Stomach (tissue), 9 donors: Measurements from ENCODE around the gene GPC6. TPM values are rescaled to one million over a fixed set of nuclear protein-coding genes. Genes with fewer than 3 reads are reported as not detected.

Experiments
- DNase-seq, 2 donors: peaks; one replicate each; pipeline versions ENCODE4 v3.0.0 to v3.0.0-alpha.2; 2013 to 2019
- H3K27ac ChIP-seq, 5 donors: fragments of 200-600 bp in 4 of 5; sonication (generic) in 4 of 5; one replicate each; pipeline ENCODE4 v1.5.1; 2013 to 2019; ENCODE audit warnings: mild to moderate bottlenecking in 1 of 5, moderate library complexity in 1 of 5
- H3K27me3 ChIP-seq, 3 donors: fragments of 200-600 bp; sonication (generic); one replicate each; pipeline ENCODE4 v1.5.1; 2017 to 2019; ENCODE audit warnings: mixed run types in 1 of 3
- H3K36me3 ChIP-seq, 4 donors: fragments of 200-600 bp; sonication (generic); 1 replicate in 3 of 4; 2 replicates in 1 of 4; pipeline ENCODE4 v1.5.1; 2016 to 2019
- H3K4me1 ChIP-seq, 4 donors: fragments of 200-600 bp; sonication (generic); one replicate each; pipeline ENCODE4 v1.5.1; 2016 to 2019
- H3K4me3 ChIP-seq, 4 donors: fragments of 200-600 bp; sonication (generic) in 3 of 4; one replicate each; pipeline ENCODE4 v1.5.1; 2016 to 2019; ENCODE audit warnings: mild to moderate bottlenecking in 1 of 4
- H3K9me3 ChIP-seq, 4 donors: fragments of 200-600 bp; sonication (generic); one replicate each; pipeline ENCODE4 v1.5.1; 2016 to 2019
- CTCF ChIP-seq, 7 experiments: fragments of 450-650 bp in 4 of 7; fragments of 200-600 bp in 3 of 7; sonication (generic) in 3 of 7; IDR thresholded peaks; one replicate each; pipeline ENCODE4 v1.5.1; 2016 to 2019; ENCODE audit warnings: antibody characterized with exemption in 7 of 7, control low read depth in 2 of 7, mild to moderate bottlenecking in 1 of 7
- EP300 ChIP-seq: sonication (generic); formaldehyde crosslinking; IDR thresholded peaks from one replicate; pipeline ENCODE4 v1.6.1; 2017; ENCODE audit warnings: antibody characterized with exemption
- POLR2A ChIP-seq, 4 donors: fragments of 450-650 bp; IDR thresholded peaks; one replicate each; pipeline ENCODE4 v1.6.1; 2016; ENCODE audit warnings: antibody characterized with exemption in 4 of 4, control low read depth in 2 of 4, mild to moderate bottlenecking in 1 of 4, moderate library complexity in 1 of 4
- POLR2AphosphoS5 ChIP-seq, 3 donors: sonication (generic); formaldehyde crosslinking; IDR thresholded peaks; one replicate each; pipeline ENCODE4 v1.6.1; 2016; ENCODE audit warnings: antibody characterized with exemption in 3 of 3
- WGBS, 5 donors: extraction: QIAGEN DNeasy Blood & Tissue Kit in 3 of 5; methylation state at CpG; one replicate each; pipeline versions ENCODE4 v1.1.5 to v1.1.7; 2013 to 2018; 5-methylcytosine and 5-hydroxymethylcytosine counted together
- intact Hi-C: fragments of 100-400 bp; cut with DNase I; formaldehyde crosslinking; loops from one replicate; pipeline ENCODE4 v1.15.1; 2023; ENCODE audit warnings: low total_unique reads
- polyA plus RNA-seq, 3 donors: library from polyadenylated mRNA; stranded (reverse); fragments of 200-250 nt; gene quantifications; one replicate each; pipeline ENCODE4 v1.2.3, GENCODE V29; 2013
- total RNA-seq, 5 donors: library from RNA; depleted of rRNA; stranded (reverse); fragments of >200 nt; gene quantifications; one replicate each; pipeline versions ENCODE4 v1.1.0 to v1.2.3, GENCODE V29; 2014 to 2016
- donor health status: healthy with polysubstance abuse.
- donor health status: Bipolar disorder and iron deficiency.
- donor health status: healthy.

The GPC6 gene
- total and polyA plus RNA-seq, 8 donors, result 0.70 to 52.7 (median 5.6) TPM

- Histone ChIP-seq H3K9me3 (peaks cover 0 to 10% (median 0%) of the 10 kb centered on the region in 4 donors), H3K4me1 (no peaks in the 10 kb centered on the region), H3K4me3 (no peak overlapping the region), H3K27ac (no peak overlapping the region), H3K36me3 (no peaks in the 10 kb centered on the region), H3K27me3 (no peaks in the 10 kb centered on the region)
- TF ChIP-seq CTCF (IDR thresholded peaks at IDR 0.05), result no peak
- TF ChIP-seq POLR2A (IDR thresholded peaks at IDR 0.05), result no peak
- TF ChIP-seq POLR2AphosphoS5 (IDR thresholded peaks at IDR 0.05), result no peak
- TF ChIP-seq EP300, result no peak
- no peak for DNase-seq
- WGBS, 5 donors, result 48 to 67% (median 56%) methylated on average over 3 of the region's 3 CpGs
- intact Hi-C loops, result no loop called here
These were observed 117.6 kb downstream of the GPC6 start for GRCh38 chr13:93344048-93344705.

- intact Hi-C loops, result no loop called here
- no peak for DNase-seq
- no peaks in the 10 kb centered on the region for H3K4me1 ChIP-seq
- TF ChIP-seq POLR2AphosphoS5 (IDR thresholded peaks at IDR 0.05) (no peak), CTCF (IDR thresholded peaks at IDR 0.05) (no peak), POLR2A (IDR thresholded peaks at IDR 0.05) (no peak), EP300 (no peak)
- peaks cover 0 to 10% (median 0%) of the 10 kb centered on the region in 4 donors for H3K9me3 ChIP-seq
- H3K27me3 ChIP-seq, result no peaks in the 10 kb centered on the region
- H3K36me3 ChIP-seq, result no peaks in the 10 kb centered on the region
- no peak overlapping the region for H3K27ac ChIP-seq
- H3K4me3 ChIP-seq, result no peak overlapping the region
These were observed 118.4 kb downstream of the GPC6 start for GRCh38 chr13:93345024-93345423.

- H3K27ac ChIP-seq, result no peak overlapping the region
- no peak overlapping the region for H3K4me3 ChIP-seq
- intact Hi-C loops, result no loop called here
- H3K36me3 ChIP-seq, result no peaks in the 10 kb centered on the region
- H3K4me1 ChIP-seq, result no peaks in the 10 kb centered on the region
- DNase-seq, result peak in 1 of 2 donors; percentile 5
- TF ChIP-seq POLR2A (IDR thresholded peaks at IDR 0.05) (no peak), POLR2AphosphoS5 (IDR thresholded peaks at IDR 0.05) (no peak), CTCF (IDR thresholded peaks at IDR 0.05) (no peak), EP300 (no peak)
- H3K9me3 ChIP-seq, result peaks cover 0 to 10% (median 0%) of the 10 kb centered on the region in 4 donors
- no peaks in the 10 kb centered on the region for H3K27me3 ChIP-seq
- 26 to 46% (median 30%) methylated on average over 2 of the region's 2 CpGs for WGBS, 5 donors
These were observed 119.2 kb downstream of the GPC6 start for GRCh38 chr13:93345770-93346169.

- H3K4me3 ChIP-seq, result no peak overlapping the region
- no peak for TF ChIP-seq EP300
- no peak for TF ChIP-seq CTCF (IDR thresholded peaks at IDR 0.05)
- TF ChIP-seq POLR2AphosphoS5 (IDR thresholded peaks at IDR 0.05), result no peak
- TF ChIP-seq POLR2A (IDR thresholded peaks at IDR 0.05), result no peak
- intact Hi-C loops, result no loop called here
- H3K4me1 ChIP-seq, result no peaks in the 10 kb centered on the region
- no peaks in the 10 kb centered on the region for H3K27me3 ChIP-seq
- peaks cover 0 to 4% (median 0%) of the 10 kb centered on the region in 4 donors for H3K9me3 ChIP-seq
- WGBS, 5 donors, result 71 to 88% (median 83%) methylated on average over 4 of the region's 4 CpGs
- no peaks in the 10 kb centered on the region for H3K36me3 ChIP-seq
- no peak overlapping the region for H3K27ac ChIP-seq
- no peak for DNase-seq
These were observed 126.0 kb downstream of the GPC6 start for GRCh38 chr13:93352616-93353015.
